GM18511 (cell line): ENCODE data around the gene CADM1.

Experiments used
- ATAC-seq: cut with Tn5 transposase; IDR thresholded peaks from one replicate; pipeline ENCODE4 v1.9.1; 2021; ENCODE audit warnings: mild to moderate bottlenecking, moderate library complexity; ENCODE audit not compliant: unreplicated experiment

The CADM1 gene

GRCh38 chr11:115161876-115162275 is 342.3 kb downstream of the CADM1 start:
- ATAC-seq, result no peak

- no peak for ATAC-seq
Observed at GRCh38 chr11:115159207-115159606, 345.0 kb downstream of the CADM1 start.

- no peak for ATAC-seq
Observed at GRCh38 chr11:115158053-115158452, 346.2 kb downstream of the CADM1 start.

GRCh38 chr11:115157247-115157646 is 347.0 kb downstream of the CADM1 start:
- no peak for ATAC-seq

GRCh38 chr11:115155978-115156377 is 348.2 kb downstream of the CADM1 start:
- ATAC-seq, result no peak

- ATAC-seq, result no peak
Observed at GRCh38 chr11:115155320-115155719, 348.9 kb downstream of the CADM1 start.

GRCh38 chr11:115154355-115154736 is 349.9 kb downstream of the CADM1 start:
- ATAC-seq, result no peak

GRCh38 chr11:115153731-115154354 is 350.4 kb downstream of the CADM1 start:
- no peak for ATAC-seq

GRCh38 chr11:115153135-115153534 is 351.1 kb downstream of the CADM1 start:
- no peak for ATAC-seq

GRCh38 chr11:115151010-115151409 is 353.2 kb downstream of the CADM1 start:
- ATAC-seq, result no peak

GRCh38 chr11:115148691-115149090 is 355.5 kb downstream of the CADM1 start:
- ATAC-seq, result no peak

- ATAC-seq, result no peak
Observed at GRCh38 chr11:115148101-115148500, 356.1 kb downstream of the CADM1 start.

GRCh38 chr11:115147243-115147807 is 356.9 kb downstream of the CADM1 start:
- ATAC-seq, result no peak

- no peak for ATAC-seq
Observed at GRCh38 chr11:115146425-115146824, 357.8 kb downstream of the CADM1 start.

- no peak for ATAC-seq
Observed at GRCh38 chr11:115145324-115145723, 358.9 kb downstream of the CADM1 start.

GRCh38 chr11:115144914-115145313 is 359.3 kb downstream of the CADM1 start:
- no peak for ATAC-seq

GRCh38 chr11:115144014-115144413 is 360.2 kb downstream of the CADM1 start:
- no peak for ATAC-seq

GRCh38 chr11:115141231-115142114 is 362.7 kb downstream of the CADM1 start:
- ATAC-seq, result no peak

GRCh38 chr11:115135936-115136335 is 368.3 kb downstream of the CADM1 start:
- no peak for ATAC-seq

- ATAC-seq, result no peak
Observed at GRCh38 chr11:115134926-115135325, 369.3 kb downstream of the CADM1 start.

GRCh38 chr11:115133475-115134209 is 370.6 kb downstream of the CADM1 start:
- ATAC-seq, result no peak
